GM21529 (cell line): Measurements from ENCODE around the gene CADPS.
A peak's percentile ranks its signal among the peaks of the same experiment; 100 is the strongest.

Experiments used
- ATAC-seq: cut with Tn5 transposase; IDR thresholded peaks from one replicate; pipeline ENCODE4 v1.9.1; 2021; ENCODE audit not compliant: unreplicated experiment

Gene CADPS

GRCh38 chr3:62454916-62455315 is 420.3 kb downstream of the CADPS start:
- ATAC-seq, result no peak

DNA sequence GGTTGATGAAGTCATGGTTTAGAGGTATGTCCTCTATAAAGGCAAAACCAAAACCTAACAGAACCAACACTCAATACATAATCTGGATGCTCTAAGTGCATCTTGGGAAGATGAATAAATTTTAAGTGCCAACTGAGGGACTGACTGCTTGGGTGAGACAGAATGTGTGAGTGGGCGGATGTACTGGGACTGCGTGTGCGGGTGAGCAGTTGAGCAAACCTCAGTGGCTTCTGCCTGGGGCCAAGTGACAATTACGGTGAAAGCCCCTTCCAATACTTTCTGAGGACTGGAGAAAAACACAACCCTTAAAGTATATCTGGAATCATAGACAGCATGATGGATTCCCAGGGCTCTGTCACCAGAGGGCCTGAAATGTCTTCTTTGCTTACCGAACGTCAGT is 421.8 kb downstream of the CADPS start:
- no peak for ATAC-seq

DNA sequence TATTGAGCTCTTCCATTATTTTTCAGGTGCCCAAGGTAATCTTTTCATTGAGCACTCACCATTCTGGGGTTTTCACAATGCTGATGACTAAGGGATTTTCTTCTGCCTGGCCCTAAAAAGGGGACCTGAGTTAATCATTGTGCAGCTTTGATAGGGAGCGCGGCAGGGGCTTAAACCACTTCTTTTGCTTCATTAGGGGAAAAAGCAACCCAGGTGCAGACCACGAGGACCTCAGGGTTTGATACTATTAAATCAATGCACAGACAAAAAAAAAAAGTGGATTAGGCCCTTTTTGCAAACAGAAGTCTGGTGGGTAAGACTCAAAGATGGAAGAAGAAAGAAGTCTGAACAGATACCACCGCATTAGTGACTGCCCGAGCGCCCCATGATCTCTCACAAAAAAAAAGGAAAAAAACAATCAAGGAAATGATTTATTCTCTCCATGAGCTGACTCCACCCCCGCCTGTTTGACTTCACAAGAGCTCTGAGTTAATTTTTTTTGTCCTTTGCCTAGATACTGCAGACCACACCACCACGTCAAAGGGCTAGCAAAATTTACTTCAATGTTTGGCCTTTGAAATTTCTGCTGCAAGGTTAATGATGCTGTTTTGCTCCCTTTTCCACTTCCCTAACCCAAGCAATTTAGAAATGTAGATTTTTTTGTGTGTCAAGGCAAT is 423.9 kb downstream of the CADPS start:
- ATAC-seq, result no peak

DNA sequence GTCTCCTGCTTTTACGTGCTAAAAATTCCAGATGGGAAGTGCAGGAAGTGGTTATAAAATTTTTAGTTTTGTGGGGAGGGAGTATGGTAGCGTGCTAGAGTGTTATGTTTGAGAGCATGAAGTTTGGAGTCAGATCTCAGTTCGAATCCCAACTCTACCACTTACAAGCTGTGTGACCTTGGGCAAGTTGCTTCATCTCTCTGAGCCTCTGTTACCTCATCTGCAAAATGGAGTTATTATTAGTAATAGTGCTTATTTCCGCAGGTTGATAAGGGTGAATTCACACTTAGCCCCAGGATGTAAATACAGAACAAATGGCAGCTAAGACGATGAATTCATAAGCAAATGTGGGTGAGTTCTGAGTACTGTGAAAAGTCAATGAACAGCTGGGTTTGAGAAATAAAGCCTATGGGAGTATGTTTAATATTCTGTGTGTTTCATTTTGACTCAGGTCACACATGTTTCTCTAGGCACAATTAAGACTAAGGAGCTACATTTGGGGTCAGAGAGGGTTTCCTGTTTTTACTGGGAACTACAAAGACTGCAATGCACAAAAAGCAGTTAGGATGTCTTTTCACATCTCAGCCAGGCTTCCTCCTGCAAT is 428.8 kb downstream of the CADPS start:
- ATAC-seq, result peak; percentile 75

- ATAC-seq, result no peak
These were observed 429.9 kb downstream of the CADPS start for GRCh38 chr3:62445275-62445674.

GRCh38 chr3:62439978-62440377 is 435.2 kb downstream of the CADPS start:
- ATAC-seq, result no peak

DNA sequence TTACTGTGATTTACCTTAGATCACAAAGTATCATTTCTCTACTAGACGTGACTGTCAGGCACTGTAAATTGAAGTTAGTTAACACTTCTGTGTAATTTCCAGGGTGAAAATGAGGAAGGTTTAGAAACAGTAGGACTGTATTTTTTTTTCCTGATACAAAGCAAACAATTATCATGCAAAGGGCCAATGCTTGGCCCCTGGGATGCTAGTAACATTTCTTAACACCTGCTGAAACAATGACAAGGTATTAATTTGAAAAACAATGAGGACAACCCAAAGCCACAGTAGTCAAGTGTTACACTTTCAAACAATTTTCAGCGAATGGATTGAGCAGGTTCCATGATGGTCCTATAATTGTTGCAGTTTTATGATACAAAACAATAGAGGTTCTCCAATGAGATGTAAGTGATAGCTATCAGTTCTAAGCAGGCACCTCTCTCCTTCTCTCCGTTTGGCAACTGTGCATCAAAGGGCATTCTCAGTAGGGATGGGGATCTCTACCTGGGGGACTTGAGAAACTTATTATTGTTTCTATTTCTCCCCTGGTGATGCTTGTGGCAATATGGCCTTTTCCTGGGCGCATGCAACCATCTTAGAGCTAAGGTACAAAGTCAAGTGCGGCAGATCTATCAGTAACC is 435.9 kb downstream of the CADPS start:
- no peak for ATAC-seq

- no peak for ATAC-seq
These were observed 438.4 kb downstream of the CADPS start for GRCh38 chr3:62436785-62437184.

GRCh38 chr3:62433396-62433795 is 441.8 kb downstream of the CADPS start:
- no peak for ATAC-seq

DNA sequence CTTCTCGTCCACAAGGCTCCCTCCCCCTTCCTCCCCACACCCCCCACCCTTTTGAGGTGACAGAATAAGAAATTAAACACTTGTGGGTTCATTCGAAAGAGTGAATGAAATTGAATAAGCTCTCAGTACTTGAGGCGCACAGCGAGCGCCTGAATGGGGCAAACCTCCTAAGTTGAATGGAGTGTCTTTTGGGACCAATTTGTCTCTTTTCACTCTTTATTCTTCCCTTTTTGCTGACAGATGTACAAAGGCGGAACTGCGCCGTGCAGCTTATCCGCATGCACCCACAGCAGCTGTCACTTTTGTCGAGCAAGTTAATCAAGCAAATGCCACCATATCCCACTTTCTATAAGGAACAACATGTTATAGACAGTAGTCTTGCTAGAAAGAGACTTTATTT is 454.0 kb downstream of the CADPS start:
- ATAC-seq, result no peak

- ATAC-seq, result no peak
These were observed 459.1 kb downstream of the CADPS start for GRCh38 chr3:62416144-62416543.

- ATAC-seq, result no peak
These were observed 459.9 kb downstream of the CADPS start for GRCh38 chr3:62415312-62415801.

GRCh38 chr3:62414786-62415185 is 460.4 kb downstream of the CADPS start:
- no peak for ATAC-seq

GRCh38 chr3:62413687-62414086 is 461.5 kb downstream of the CADPS start:
- no peak for ATAC-seq

DNA sequence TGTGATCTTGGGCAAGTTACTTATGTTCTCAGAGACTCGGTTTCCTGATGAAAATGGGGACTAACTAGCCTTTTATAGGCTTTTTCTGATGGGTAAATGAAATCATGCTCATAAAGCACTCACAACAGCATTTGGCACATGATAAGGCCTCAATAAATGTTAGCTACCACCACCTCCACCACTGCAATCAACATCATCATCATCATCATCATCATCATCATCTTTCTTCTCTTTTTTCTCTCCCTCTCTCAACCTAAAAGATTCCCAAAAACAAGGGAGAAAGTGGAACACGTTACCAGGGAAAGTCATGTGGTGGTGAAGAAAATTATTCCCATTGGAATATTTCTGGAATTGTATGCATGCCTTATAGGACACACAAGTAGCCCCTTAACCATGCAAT is 468.3 kb downstream of the CADPS start:
- no peak for ATAC-seq

- no peak for ATAC-seq
These were observed 469.6 kb downstream of the CADPS start for GRCh38 chr3:62405566-62405965.

GRCh38 chr3:62405135-62405534 is 470.1 kb downstream of the CADPS start:
- ATAC-seq, result no peak

GRCh38 chr3:62404321-62404720 is 470.9 kb downstream of the CADPS start:
- ATAC-seq, result no peak

DNA sequence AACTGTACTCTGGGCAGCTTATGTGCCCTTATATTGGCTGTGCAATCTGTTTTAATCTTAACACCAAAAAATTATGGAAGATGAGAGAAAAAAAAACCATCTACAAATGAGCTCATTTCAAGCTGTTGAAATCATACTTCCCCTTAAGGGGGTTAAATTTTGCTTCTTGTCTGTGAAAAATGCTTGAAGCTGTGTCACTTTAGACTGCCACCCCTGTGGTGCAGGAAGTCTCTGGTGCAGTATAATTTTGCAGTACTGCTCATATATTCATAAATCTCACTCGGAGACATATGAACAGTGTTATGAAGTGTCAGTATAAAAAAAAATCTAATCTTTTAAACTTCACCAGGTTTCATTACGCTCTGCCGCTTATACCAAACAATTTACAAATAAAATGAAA is 471.5 kb downstream of the CADPS start:
- no peak for ATAC-seq

DNA sequence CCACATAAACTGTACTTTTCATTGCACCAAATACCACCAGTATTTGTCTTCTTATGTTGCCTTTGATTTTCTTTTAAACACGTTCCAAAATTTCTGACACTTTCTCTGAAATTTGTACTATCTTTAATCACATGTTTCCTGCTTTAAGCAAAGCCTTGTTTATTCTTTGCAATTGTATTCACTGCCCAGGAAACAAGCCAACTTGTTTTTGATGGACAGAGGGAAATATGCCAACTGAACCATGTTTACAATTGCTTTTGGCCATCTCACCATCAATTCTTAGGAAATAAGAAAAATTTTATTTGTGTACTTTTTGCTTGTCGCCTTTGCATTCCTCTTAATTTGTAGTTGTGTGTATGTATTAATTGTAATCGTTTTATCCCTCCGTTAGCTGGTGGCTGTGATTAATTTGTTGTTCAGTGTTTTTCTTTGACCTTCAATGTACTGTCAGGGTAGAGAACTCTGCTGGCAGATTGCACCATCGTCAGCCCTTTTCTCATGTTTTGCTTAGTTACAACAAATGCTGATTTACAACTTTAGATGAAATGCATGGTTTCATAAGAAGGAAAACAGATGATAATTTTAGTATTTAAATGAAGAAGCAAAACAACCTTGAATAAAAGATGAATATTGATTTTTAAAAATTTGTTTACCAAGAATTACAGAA is 482.5 kb downstream of the CADPS start:
- no peak for ATAC-seq

DNA sequence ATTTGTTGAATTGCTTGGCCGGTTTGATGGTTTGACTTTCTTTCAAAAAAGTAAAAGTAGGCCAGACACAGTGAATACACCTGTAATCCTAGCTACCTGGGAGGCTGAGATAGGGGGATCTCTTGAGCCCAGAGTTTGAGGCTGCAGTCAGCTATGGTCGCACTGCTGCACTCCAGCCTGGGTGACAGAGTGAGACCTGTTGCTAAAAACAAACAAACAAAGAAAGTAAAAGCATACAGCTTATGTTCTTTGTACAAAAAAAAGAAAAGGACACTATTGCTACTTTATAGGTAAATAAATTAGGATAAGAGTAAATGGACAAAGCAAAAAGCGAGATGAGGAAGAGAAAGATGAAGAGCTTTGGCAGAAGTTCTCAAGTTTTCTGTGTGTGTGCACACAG is 488.0 kb downstream of the CADPS start:
- no peak for ATAC-seq

DNA sequence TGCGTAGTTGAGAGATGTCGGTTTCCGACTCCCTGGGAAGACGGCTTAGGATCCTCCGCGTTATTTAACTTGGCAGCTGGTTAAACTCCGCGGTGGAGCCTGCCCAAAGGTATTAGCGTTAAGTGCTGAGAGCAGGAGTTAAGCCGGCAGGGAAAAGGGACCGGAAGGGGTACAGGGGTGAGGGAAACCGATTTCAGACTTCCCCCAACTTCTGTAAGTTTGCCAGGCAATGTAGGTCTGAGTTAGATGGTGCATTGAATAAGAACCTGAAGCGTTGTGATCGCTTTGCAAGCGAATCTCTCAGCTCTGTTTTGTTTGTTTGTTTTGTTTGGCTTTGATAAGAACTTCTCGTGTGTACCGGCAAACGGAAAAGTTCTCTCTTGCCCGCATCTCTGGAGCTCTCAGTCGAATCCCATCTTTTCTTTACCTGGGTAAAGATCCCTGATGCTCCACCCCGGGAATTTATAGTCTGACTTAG is 495.9 kb downstream of the CADPS start:
- ATAC-seq, result no peak
